ENCODE data around the gene FAM222B.
"Not testable (repeated sequence)": the region's sequence is repeated elsewhere in the genome, so short reads cannot be mapped to it uniquely, and the experiment has no call there.

DNA sequence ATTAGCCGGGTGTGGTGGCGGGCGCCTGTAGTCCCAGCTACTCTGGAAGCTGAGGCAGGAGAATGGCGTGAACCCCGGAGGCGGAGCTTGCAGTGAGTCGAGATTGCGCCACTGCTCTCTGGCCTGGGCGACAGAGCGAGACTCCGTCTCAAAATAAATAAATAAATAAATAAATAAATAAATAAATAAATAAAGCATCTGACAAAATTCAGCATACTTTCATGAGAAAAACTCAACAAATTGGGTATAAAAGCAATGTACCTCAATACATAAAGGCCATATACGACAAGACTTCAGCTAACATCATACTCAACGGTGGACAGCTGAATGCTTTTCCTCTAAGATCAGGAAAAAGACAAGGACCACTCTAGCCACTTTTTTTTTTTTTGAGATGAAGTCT is 63.0 kb downstream of the FAM222B start:
- TF ChIP-seq, protein P1, sequence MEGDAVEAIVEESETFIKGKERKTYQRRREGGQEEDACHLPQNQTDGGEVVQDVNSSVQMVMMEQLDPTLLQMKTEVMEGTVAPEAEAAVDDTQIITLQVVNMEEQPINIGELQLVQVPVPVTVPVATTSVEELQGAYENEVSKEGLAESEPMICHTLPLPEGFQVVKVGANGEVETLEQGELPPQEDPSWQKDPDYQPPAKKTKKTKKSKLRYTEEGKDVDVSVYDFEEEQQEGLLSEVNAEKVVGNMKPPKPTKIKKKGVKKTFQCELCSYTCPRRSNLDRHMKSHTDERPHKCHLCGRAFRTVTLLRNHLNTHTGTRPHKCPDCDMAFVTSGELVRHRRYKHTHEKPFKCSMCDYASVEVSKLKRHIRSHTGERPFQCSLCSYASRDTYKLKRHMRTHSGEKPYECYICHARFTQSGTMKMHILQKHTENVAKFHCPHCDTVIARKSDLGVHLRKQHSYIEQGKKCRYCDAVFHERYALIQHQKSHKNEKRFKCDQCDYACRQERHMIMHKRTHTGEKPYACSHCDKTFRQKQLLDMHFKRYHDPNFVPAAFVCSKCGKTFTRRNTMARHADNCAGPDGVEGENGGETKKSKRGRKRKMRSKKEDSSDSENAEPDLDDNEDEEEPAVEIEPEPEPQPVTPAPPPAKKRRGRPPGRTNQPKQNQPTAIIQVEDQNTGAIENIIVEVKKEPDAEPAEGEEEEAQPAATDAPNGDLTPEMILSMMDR (conservative IDR thresholded peaks at IDR 0.05; ENCODE audit: low read depth, low read length): not testable (repeated sequence)
- TF ChIP-seq EZH2 (IDR thresholded peaks at IDR 0.05; ENCODE audit: low read length, unreplicated experiment); EZH2phosphoT487 (IDR thresholded peaks at IDR 0.05; ENCODE audit: borderline replicate concordance, low read length): not testable (repeated sequence)

Measured in PC-3 (cell line).